Peyer's patch (tissue), 4 donors: ENCODE data around the gene RTP2. TPM values are rescaled to one million over a fixed set of nuclear protein-coding genes. Genes with fewer than 3 reads are reported as not detected.

Source experiments
- DNase-seq, 3 donors: peaks; one replicate each; pipeline ENCODE4 v3.0.0-alpha.2; 2017 to 2019
- H3K27ac ChIP-seq, 4 donors: fragments of 200-600 bp; sonication (generic); one replicate each; pipeline ENCODE4 v1.5.1; 2016 to 2019
- H3K27me3 ChIP-seq, 2 donors: fragments of 200-600 bp; sonication (generic); one replicate each; pipeline ENCODE4 v1.5.1; 2019
- H3K36me3 ChIP-seq, 3 donors: fragments of 200-600 bp; sonication (generic); one replicate each; pipeline ENCODE4 v1.5.1; 2016 to 2019
- H3K4me1 ChIP-seq, 4 donors: fragments of 200-600 bp; sonication (generic); one replicate each; pipeline ENCODE4 v1.5.1; 2016 to 2019
- H3K4me3 ChIP-seq, 4 donors: fragments of 200-600 bp; sonication (generic); 1 replicate in 3 of 4; 2 replicates in 1 of 4; pipeline ENCODE4 v1.5.1; 2016 to 2019; ENCODE audit warnings: mild to moderate bottlenecking in 1 of 4
- H3K9me3 ChIP-seq, 4 donors: fragments of 200-600 bp; sonication (generic); one replicate each; pipeline ENCODE4 v1.5.1; 2016 to 2019; ENCODE audit warnings: mild to moderate bottlenecking in 1 of 4
- POLR2A ChIP-seq, 2 donors: fragments of 450-650 bp; IDR thresholded peaks; one replicate each; pipeline ENCODE4 v1.5.1; 2017; ENCODE audit warnings: antibody characterized with exemption in 2 of 2, mild to moderate bottlenecking in 2 of 2, moderate library complexity in 2 of 2
- total RNA-seq, 4 donors: library from RNA; depleted of rRNA; stranded (reverse); fragments of >200 nt; gene quantifications; one replicate each; pipeline ENCODE4 v1.1.0, GENCODE V29; 2016
- TF ChIP-seq, protein P1 (sequence below), 6 experiments: fragments of 450-650 bp in 4 of 6; fragments of 200-600 bp in 2 of 6; sonication (generic) in 1 of 6; IDR thresholded peaks; one replicate each; pipeline ENCODE4 v1.5.1; 2017 to 2019; ENCODE audit warnings: antibody characterized with exemption in 6 of 6, mild to moderate bottlenecking in 3 of 6, moderate library complexity in 1 of 6

RTP2 gene
- total RNA-seq, 4 donors from 2014 or later: not detected

- TF ChIP-seq POLR2A (IDR thresholded peaks at IDR 0.05): no peak
- TF ChIP-seq, protein P1, sequence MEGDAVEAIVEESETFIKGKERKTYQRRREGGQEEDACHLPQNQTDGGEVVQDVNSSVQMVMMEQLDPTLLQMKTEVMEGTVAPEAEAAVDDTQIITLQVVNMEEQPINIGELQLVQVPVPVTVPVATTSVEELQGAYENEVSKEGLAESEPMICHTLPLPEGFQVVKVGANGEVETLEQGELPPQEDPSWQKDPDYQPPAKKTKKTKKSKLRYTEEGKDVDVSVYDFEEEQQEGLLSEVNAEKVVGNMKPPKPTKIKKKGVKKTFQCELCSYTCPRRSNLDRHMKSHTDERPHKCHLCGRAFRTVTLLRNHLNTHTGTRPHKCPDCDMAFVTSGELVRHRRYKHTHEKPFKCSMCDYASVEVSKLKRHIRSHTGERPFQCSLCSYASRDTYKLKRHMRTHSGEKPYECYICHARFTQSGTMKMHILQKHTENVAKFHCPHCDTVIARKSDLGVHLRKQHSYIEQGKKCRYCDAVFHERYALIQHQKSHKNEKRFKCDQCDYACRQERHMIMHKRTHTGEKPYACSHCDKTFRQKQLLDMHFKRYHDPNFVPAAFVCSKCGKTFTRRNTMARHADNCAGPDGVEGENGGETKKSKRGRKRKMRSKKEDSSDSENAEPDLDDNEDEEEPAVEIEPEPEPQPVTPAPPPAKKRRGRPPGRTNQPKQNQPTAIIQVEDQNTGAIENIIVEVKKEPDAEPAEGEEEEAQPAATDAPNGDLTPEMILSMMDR (IDR thresholded peaks at IDR 0.05): no peak
- Histone ChIP-seq H3K27me3 (no peaks in the 10 kb centered on the region), H3K4me1 (no peaks in the 10 kb centered on the region), H3K36me3 (no peaks in the 10 kb centered on the region), H3K27ac (no peak overlapping the region), H3K4me3 (no peak overlapping the region), H3K9me3 (no peaks in the 10 kb centered on the region)
- no peak for DNase-seq
These were observed 3.6 kb downstream of the RTP2 start for GRCh38 chr3:187698499-187699399.

GRCh38 chr3:187696021-187696420, 6.3 kb downstream of the RTP2 start:
- Histone ChIP-seq H3K36me3 (no peaks in the 10 kb centered on the region), H3K9me3 (no peaks in the 10 kb centered on the region), H3K4me1 (no peaks in the 10 kb centered on the region), H3K27me3 (no peaks in the 10 kb centered on the region), H3K27ac (no peak overlapping the region), H3K4me3 (no peak overlapping the region)
- no peak for DNase-seq
- TF ChIP-seq, protein P1 (IDR thresholded peaks at IDR 0.05): no peak
- no peak for TF ChIP-seq POLR2A (IDR thresholded peaks at IDR 0.05)

GRCh38 chr3:187695449-187695848, 6.9 kb downstream of the RTP2 start:
- Histone ChIP-seq H3K9me3 (no peaks in the 10 kb centered on the region), H3K27ac (no peak overlapping the region), H3K4me1 (no peaks in the 10 kb centered on the region), H3K36me3 (no peaks in the 10 kb centered on the region), H3K27me3 (no peaks in the 10 kb centered on the region), H3K4me3 (no peak overlapping the region)
- TF ChIP-seq POLR2A (IDR thresholded peaks at IDR 0.05): no peak
- TF ChIP-seq, protein P1 (IDR thresholded peaks at IDR 0.05): no peak
- no peak for DNase-seq

DNA sequence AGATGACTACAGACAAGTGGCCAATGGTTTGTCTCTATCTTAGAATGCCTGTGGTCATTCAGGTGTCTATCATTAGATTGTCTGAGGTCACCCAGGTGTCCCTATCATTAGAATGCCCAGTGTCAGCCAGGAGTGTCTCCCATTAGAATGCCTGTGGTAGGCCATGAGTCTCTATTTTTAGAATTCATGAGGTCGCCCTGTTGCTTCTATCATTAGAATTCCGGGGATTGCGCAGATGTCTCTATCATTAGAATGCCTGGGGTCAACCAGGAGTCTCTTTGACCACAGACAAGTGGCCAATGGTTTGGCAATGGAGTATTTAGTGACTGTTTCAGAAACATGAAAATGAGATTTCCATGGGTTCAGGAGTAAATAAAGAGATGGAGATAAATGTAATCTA, 7.6 kb downstream of the RTP2 start:
- no peak overlapping the region for H3K4me3 ChIP-seq
- H3K9me3 ChIP-seq: no peaks in the 10 kb centered on the region
- no peak for DNase-seq
- no peak for TF ChIP-seq POLR2A (IDR thresholded peaks at IDR 0.05)
- TF ChIP-seq, protein P1 (IDR thresholded peaks at IDR 0.05): no peak
- H3K27ac ChIP-seq: no peak overlapping the region
- no peaks in the 10 kb centered on the region for H3K36me3 ChIP-seq
- no peaks in the 10 kb centered on the region for H3K27me3 ChIP-seq
- no peaks in the 10 kb centered on the region for H3K4me1 ChIP-seq

GRCh38 chr3:187693431-187693830, 8.9 kb downstream of the RTP2 start:
- TF ChIP-seq, protein P1 (IDR thresholded peaks at IDR 0.05): no peak
- TF ChIP-seq POLR2A (IDR thresholded peaks at IDR 0.05): no peak

More at GRCh38 chr3:187693431-187693830, 8.9 kb downstream of the RTP2 start:
- no peak for DNase-seq
- Histone ChIP-seq H3K9me3 (no peaks in the 10 kb centered on the region), H3K27ac (no peak overlapping the region), H3K4me3 (no peak overlapping the region), H3K36me3 (no peaks in the 10 kb centered on the region), H3K27me3 (no peaks in the 10 kb centered on the region), H3K4me1 (no peaks in the 10 kb centered on the region)
